ENCODE data around the gene CXorf58.

CXorf58 gene

DNA sequence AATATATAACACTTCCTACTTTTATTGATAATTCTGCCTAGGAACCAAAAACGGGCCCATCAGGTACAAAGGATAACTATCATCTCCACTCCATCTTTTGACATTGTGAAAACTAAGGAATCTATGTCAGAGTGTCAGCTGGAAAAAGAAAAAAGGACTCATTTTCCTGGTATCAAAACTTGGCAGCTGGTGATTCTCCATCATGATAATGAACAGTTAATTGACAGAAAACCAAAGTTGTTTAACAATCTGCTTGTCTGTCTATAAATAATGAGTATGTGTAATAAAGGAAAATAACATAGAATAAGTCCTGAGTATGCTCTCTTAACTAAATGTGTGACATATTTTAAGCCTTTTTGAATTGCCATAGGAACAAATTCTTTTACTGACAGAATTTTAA lies 31.4 kb downstream of the CXorf58 start:
- H3K27ac ChIP-seq: no peak overlapping the region
- no peak for TF ChIP-seq ZFX (IDR thresholded peaks at IDR 0.05)
- TF ChIP-seq, protein P1, sequence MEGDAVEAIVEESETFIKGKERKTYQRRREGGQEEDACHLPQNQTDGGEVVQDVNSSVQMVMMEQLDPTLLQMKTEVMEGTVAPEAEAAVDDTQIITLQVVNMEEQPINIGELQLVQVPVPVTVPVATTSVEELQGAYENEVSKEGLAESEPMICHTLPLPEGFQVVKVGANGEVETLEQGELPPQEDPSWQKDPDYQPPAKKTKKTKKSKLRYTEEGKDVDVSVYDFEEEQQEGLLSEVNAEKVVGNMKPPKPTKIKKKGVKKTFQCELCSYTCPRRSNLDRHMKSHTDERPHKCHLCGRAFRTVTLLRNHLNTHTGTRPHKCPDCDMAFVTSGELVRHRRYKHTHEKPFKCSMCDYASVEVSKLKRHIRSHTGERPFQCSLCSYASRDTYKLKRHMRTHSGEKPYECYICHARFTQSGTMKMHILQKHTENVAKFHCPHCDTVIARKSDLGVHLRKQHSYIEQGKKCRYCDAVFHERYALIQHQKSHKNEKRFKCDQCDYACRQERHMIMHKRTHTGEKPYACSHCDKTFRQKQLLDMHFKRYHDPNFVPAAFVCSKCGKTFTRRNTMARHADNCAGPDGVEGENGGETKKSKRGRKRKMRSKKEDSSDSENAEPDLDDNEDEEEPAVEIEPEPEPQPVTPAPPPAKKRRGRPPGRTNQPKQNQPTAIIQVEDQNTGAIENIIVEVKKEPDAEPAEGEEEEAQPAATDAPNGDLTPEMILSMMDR (conservative IDR thresholded peaks at IDR 0.05): no peak

DNA sequence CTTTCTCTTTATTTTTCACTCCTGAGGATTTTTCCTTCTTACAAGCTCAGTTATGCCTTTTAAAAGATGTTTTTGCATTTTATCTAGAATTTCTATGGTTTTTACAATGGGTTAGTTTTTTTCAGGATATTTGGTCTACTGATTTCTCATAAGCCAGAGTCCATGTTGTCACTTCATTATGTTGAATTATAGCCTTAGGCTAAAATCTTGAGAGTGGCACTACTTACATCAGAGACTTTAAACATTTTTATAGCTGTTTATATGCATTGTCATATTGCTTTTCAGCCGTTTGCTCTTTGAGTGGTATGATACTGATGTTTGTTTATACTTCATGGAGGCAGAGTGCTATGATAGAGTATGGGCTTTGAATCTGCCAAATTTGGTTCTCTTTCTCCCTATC lies 36.4 kb downstream of the CXorf58 start:
- H3K27ac ChIP-seq: no peak overlapping the region
- TF ChIP-seq, protein P1 (conservative IDR thresholded peaks at IDR 0.05): no peak
- no peak for TF ChIP-seq ZFX (IDR thresholded peaks at IDR 0.05)

DNA sequence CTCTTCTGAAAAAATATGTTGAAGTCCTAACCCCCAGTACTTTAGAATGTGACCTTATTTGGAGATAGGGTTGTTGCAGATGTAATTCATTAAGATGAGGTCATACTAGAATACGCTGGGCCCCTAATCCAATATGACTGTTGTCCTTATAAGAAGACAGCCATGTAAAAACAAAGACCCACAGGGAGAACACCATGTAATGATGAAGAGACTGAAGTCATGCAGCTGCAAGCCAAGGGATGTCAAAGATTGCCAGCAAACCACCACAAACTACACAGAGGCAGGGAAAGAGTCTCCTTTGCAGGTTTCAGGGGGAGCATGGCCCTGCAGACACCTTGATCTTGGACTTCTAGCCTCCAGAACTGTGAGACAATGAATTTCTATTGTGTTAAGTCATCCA lies 37.4 kb downstream of the CXorf58 start:
- H3K27ac ChIP-seq: no peak overlapping the region
- no peak for TF ChIP-seq ZFX (IDR thresholded peaks at IDR 0.05)
- TF ChIP-seq, protein P1 (conservative IDR thresholded peaks at IDR 0.05): no peak

DNA sequence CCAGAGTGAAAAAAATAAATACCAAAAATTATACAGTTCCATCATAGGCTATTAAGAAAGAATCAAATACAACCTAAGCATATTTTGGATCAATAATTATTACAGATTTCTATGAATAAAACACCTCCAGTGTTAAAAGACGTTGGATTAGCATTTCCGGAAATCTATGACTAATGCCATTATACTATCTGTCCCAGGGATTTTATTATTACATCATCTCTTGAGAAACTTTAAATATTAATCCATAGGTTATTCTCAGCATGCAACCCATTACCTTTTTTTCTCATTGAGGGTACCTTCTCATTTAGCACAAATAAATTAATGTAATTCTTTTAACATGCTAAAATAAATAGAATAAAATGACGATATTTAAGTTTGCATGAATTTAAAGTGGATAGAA lies 44.6 kb downstream of the CXorf58 start:
- TF ChIP-seq, protein P1 (conservative IDR thresholded peaks at IDR 0.05): no peak
- no peak for TF ChIP-seq ZFX (IDR thresholded peaks at IDR 0.05)
- no peak overlapping the region for H3K27ac ChIP-seq

DNA sequence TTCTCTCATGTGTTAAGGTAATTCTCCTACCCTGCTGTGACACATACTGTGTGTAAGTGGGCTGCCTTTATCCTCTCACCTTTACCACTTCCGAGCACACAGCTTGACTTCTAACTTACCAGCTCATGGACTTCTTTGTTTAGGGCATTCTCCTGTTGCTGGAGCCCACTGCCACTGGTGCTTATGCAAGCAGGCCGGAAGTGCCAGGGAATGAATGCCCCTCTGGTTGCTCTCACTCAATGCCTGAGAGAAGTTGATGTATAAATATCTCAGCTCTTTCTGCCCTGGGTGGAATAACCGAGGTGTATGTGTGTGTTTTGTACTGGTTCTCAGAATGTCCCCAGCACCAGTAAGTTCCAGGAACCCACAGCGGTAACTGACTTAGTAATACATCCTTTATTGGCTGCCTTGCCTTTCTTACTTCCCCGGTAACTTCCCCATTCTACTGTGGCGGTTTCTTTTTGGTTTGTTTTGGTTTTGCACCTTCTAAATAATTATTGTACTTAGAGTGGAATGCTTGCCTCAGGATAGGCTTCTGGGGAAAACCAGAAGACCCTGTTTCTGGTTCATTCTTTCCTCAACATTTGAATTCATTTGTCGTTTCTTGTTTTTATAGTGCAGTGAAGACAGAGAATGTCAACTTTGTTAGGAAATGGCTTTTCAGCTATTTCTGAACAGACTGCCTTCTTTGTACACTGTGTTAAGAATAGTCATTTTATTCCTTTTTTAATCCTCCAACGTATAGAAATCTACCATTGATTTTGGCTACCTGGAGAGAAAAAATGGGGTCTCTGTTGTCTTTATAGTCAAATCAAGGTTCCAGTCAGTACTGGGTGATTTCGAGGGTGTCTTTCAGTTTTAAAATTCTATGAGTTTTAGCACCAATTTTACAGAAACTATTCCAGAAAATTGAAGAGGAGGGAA lies 45.4 kb downstream of the CXorf58 start:
- no peak overlapping the region for H3K27ac ChIP-seq
- TF ChIP-seq ZFX (IDR thresholded peaks at IDR 0.05): no peak

DNA sequence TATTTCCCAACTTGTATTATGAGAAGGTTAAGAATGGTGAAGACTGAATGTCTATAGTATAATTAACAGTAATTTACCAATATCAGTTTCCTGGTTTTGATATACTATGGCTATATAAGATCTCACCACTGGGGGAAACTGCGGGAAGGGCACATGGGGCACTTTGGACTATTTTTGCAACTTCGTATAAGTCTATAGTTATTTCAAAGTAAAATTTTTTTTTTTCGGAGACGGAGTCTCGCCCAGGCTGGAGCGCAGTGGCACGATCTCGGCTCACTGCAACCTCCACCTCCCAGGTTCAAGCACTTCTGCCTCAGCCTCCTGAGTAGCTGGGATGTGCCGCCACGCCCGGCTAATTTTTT lies 46.1 kb downstream of the CXorf58 start:
- TF ChIP-seq, protein P1 (conservative IDR thresholded peaks at IDR 0.05): no peak; the same call in 1 of the 2 replicates
- TF ChIP-seq ZFX (IDR thresholded peaks at IDR 0.05): no peak

DNA sequence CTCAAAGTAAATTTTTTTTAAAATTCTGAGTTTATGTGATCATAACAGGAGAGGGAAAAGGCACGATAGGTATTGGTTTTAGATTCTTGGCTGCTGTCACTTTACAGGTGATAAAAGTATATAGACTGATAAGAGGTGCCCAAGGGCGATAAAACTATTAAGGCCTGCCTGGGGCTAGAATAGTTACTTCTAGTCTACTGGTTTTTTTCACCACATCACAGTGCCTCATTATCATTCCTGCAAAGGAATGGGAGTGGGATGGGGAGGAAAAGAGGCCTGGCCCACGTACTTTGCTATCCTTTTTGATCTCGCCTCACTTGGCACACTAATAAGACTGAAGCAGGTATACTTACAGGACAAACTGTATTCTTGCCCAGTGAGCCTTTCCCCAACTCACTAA lies 46.6 kb downstream of the CXorf58 start:
- no peak overlapping the region for H3K27ac ChIP-seq

More for the DNA sequence above, 46.1 kb downstream of the CXorf58 start:
- H3K27ac ChIP-seq: no peak overlapping the region

More for the DNA sequence above, 46.6 kb downstream of the CXorf58 start:
- TF ChIP-seq, protein P1 (conservative IDR thresholded peaks at IDR 0.05): no peak
- no peak for TF ChIP-seq ZFX (IDR thresholded peaks at IDR 0.05)
